Neuron (in vitro differentiated cells): ENCODE results near the gene MYOZ3.

Experiments used
- H2AFZ ChIP-seq: one replicate; pipeline ENCODE4 v1.6.1; 2013; ENCODE audit warnings: low read depth, mild to moderate bottlenecking, inconsistent platforms, low read length, moderate library complexity
- H3K27me3 ChIP-seq: one replicate; pipeline ENCODE4 v1.6.1; 2013; ENCODE audit warnings: low read length; ENCODE audit not compliant: insufficient read depth
- H3K36me3 ChIP-seq: one replicate; pipeline ENCODE4 v1.6.1; 2013; ENCODE audit warnings: low read length; ENCODE audit not compliant: insufficient read depth
- H3K4me1 ChIP-seq: one replicate; pipeline ENCODE4 v1.6.1; 2013; ENCODE audit warnings: low read length; ENCODE audit not compliant: insufficient read depth
- H3K4me3 ChIP-seq: 2 replicates; pipeline ENCODE4 v1.5.1; 2013; ENCODE audit warnings: mild to moderate bottlenecking, low read length, moderate library complexity
- H3K9me3 ChIP-seq: one replicate; pipeline ENCODE4 v1.6.1; 2013; ENCODE audit warnings: low read length

MYOZ3 gene

DNA sequence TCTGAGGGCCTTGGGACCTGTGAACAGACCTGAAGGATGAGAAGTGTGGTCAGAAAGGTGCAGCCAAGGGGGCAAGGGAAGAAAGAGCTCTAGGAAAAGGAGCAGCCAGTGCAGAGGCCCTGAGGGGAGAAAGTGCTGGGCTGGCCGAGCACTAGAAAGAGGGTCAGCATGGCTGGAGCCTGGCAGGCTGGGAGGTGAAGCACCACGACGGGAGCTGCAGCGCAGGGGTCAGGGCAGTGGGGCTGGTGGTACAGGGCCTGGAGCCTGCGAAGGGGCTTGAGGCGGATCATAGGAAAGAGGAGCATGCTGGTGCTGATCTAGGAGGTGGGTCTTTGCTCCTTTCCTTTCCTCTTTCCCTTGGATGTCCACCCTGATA lies 29.7 kb upstream of the MYOZ3 start:
- Histone ChIP-seq H2AFZ (no peak overlapping the region), H3K4me1 (peaks cover 3% of the 10 kb centered on the region), H3K27me3 (peaks cover 25% of the 10 kb centered on the region), H3K36me3 (no peaks in the 10 kb centered on the region), H3K9me3 (no peaks in the 10 kb centered on the region), H3K4me3 (no peak overlapping the region)

DNA sequence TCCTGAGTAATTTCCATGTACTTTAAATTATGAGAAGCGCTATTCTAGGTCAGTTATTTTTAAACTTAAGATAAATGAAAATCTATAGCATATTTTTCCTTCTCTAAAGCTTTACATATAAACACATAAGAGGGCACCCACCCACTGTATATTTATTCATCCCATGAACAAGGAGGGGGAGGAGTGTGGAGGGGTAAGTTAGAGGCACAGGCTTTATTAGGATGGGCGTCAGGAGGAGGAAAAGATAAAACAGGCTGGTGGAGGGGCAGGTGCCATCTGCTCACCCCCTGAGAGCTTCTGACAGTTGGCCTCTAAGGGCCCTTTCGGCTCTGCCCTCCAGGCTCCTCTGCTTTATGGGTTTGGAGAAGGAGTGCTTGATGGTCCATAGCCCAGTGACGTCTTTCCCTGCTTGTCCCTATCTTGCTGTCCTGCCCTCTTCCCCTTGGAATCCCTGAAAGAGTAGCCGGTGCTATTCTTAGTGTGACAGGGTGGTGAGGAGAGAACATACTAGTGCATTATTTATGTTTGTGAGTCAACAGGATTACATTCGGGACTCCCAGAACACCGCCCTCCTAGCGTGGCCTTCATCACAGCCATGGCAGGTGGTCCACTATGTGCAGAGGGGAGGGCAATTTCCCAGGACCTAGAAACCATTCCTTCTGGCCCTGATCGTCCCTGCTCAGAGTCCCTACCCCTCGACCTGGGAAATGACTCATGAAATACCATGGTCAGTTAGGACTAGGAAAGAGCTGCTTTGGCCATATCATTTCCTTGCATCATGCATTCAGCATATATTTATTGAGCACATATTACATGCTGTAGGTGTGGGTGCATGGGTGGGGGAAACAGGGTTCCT lies 28.5 kb upstream of the MYOZ3 start:
- Histone ChIP-seq H3K36me3 (no peaks in the 10 kb centered on the region), H2AFZ (no peak overlapping the region), H3K4me1 (peaks cover 5% of the 10 kb centered on the region), H3K4me3 (no peak overlapping the region), H3K9me3 (no peaks in the 10 kb centered on the region), H3K27me3 (peaks cover 13% of the 10 kb centered on the region)

DNA sequence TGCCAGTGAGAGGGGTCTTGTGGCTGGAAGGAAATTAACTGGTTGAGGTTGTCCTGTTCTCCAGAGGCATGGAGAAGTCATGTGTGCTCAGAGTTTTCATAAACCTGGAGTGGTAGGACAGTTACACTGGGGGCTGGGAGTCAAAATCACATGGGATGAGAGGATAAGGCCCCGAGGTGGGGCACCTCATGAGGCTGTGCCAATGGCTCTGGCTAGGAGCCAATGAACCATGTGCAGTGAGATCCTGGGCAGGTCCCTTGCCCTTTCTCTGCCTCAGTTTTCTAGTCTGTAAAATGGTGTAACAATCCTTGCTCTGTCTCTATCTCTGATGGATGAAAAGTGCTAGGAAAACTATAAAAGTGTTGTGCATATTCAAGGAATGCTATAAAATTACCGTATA lies 27.6 kb upstream of the MYOZ3 start:
- Histone ChIP-seq H3K9me3 (no peaks in the 10 kb centered on the region), H2AFZ (no peak overlapping the region), H3K4me3 (no peak overlapping the region), H3K36me3 (no peaks in the 10 kb centered on the region), H3K4me1 (peaks cover 8% of the 10 kb centered on the region), H3K27me3 (peaks cover 10% of the 10 kb centered on the region)

DNA sequence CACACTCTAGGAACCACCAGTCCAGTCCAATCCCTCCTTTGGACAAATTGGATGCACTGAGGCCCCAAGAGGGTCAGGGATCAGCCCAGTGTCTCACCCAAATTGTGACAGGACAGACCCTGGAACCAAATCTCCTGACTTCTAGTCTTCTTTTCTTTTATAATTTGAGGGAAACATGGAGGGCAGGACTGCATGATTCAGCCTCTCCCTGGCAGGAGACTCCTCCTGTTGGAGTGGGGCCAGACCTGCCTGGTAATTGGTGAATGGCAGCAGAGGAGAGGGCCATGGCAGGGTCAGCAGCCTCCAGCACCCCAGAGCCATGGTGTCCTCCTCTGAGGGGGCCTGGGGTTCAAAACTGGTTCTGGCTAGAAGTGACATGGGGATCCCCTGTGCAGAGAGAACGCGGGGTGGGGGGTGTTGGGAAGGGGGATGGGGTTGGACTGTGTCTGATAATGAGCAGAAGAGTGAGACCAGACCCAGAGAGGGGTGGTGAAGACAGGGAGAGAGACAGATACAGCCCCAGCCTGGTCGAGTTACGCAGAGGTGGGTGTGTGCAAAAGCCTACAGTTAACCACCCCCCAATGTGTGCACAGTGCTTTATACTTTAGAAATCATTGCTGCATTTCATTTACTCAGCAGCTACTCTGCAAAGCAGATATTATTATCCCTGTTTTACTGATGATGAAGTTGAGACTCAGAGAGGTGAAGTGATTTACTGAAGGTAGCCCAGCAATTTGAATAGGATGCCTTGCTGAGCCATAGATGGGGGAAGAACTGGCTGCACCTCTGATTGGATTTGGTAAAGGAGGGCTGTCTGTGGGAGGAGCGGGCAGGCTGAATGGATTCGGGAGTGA lies 24.4 kb upstream of the MYOZ3 start:
- peaks cover 26% of the 10 kb centered on the region for H3K27me3 ChIP-seq
- H3K4me3 ChIP-seq, result no peak overlapping the region
- H3K4me1 ChIP-seq, result peaks cover 12% of the 10 kb centered on the region
- H2AFZ ChIP-seq, result no peak overlapping the region
- no peaks in the 10 kb centered on the region for H3K9me3 ChIP-seq
- H3K36me3 ChIP-seq, result no peaks in the 10 kb centered on the region

DNA sequence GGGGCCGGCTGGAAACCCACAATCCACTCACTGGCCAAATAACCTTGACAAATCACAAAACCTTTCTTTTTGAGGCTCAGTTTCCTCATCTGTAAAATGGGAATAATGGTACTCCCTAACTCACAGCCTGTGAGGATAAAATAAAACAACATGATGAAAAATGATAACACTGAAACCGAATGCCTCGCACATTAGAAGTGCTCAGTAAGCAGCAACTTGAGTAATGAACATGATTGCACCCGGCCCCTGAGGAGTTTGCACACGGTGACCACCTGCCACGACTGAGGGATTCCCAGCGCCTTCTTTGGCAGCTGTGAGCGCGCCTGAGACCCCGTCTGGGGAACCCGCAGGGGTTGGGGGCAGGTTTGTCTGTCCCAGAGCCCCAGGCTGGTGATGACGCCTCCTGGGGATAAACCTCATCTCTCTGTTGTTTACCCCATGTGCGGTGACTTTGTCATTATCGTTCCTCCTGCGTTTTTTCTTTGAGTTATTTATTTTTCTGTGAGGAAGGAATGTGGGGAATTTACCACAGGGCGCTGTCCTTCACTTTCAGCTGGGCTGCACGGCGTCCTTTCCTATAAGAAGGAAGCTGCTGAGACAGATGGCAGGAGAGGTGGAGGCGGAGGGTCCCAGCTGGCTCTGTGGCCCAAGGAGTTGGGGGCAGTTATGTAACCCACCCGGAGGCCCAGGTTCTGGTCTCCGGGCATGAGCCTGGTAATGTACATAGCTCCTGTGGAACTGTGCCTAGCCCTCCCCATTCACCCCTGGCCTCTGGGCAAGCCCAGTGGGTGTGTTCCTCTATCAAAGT lies 23.6 kb upstream of the MYOZ3 start:
- H3K27me3 ChIP-seq, result peaks cover 24% of the 10 kb centered on the region
- H3K9me3 ChIP-seq, result no peaks in the 10 kb centered on the region
- no peaks in the 10 kb centered on the region for H3K36me3 ChIP-seq
- no peak overlapping the region for H2AFZ ChIP-seq
- peaks cover 11% of the 10 kb centered on the region for H3K4me1 ChIP-seq
- no peak overlapping the region for H3K4me3 ChIP-seq

DNA sequence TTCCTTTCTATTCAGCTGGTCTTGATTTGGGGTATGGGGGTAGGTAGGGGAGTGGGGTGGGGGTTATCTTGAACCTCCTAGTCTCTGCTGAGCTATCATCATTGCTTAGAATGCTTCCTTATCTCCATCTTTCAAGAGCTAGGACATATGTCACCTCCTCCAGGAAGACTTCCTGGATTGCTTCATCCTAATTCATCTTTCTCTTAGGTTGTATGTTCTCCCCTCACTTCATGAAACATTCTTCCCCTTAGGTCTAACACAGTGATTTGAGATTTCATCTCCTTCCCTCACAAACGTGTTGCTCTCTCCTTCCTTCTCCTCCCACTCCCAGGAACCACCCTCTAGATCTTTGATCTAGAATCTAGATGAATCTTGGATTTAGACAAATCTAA lies 23.0 kb upstream of the MYOZ3 start:
- H3K36me3 ChIP-seq, result no peaks in the 10 kb centered on the region
- H3K27me3 ChIP-seq, result peaks cover 23% of the 10 kb centered on the region
- no peak overlapping the region for H2AFZ ChIP-seq
- H3K4me1 ChIP-seq, result peaks cover 16% of the 10 kb centered on the region
- no peak overlapping the region for H3K4me3 ChIP-seq
- H3K9me3 ChIP-seq, result no peaks in the 10 kb centered on the region

DNA sequence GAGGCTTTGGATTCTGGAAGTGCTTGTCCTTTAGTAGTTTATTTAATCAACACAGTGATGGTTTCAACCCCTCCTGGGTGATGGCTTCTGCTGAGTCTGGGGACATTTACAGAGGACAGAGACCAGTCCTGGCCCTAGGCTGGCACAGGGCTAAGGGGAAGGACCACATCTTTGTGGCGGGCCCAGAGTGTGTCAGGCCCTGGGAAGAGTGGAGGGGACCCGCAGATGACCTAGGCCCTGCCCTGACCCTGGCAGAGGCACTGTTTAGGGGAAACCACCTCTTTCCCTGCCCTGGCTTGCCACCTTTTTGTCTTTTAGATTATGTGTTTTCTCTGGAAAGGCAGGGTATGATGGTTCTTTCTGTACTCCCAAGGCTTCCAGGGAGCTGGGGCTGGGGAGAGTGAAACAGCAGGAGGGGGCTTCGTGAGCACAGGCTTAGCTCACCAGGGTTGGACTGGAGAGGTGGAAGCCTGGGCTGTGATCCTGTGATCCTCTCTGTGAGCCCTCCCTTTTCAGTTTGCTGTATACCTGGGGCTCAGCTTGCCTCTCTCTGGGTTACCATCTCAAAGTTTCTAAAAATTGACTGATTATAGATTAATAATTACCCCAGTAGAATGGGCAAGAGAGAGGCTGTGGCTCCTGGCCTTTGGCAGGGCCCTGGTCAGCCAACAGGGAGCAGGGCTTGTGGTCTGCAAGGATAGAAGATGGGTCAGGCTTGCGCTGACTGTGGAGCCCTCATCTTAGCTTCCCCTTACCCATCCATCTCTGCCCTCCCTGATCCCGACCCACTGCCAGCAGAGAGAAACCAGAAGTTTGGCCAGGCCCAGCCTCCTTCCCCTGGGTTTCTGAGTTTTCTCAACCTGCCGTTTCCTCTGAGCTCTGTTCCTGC lies 22.3 kb upstream of the MYOZ3 start:
- no peaks in the 10 kb centered on the region for H3K9me3 ChIP-seq
- H3K4me1 ChIP-seq, result peaks cover 16% of the 10 kb centered on the region
- H3K4me3 ChIP-seq, result no peak overlapping the region
- no peak overlapping the region for H2AFZ ChIP-seq
- H3K36me3 ChIP-seq, result no peaks in the 10 kb centered on the region
- peaks cover 21% of the 10 kb centered on the region for H3K27me3 ChIP-seq

DNA sequence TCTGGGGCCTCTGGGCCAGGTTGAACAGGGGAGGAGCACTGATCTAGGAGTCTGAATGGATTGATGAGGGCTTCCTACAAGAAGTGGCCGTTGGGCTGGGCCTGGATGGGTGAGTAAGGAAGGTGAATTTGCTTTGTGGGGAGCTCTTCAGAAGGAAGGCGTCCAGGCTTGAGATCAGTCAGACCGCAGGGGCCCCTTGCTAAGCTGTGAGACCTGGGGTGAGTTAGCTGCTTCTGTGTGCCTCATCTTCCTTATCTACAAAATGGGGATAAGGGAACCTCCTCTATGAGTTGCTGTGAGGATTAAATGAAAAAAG lies 21.7 kb upstream of the MYOZ3 start:
- H2AFZ ChIP-seq, result no peak overlapping the region
- H3K4me3 ChIP-seq, result no peak overlapping the region
- H3K27me3 ChIP-seq, result peaks cover 21% of the 10 kb centered on the region
- no peaks in the 10 kb centered on the region for H3K36me3 ChIP-seq
- peaks cover 16% of the 10 kb centered on the region for H3K4me1 ChIP-seq
- no peaks in the 10 kb centered on the region for H3K9me3 ChIP-seq

DNA sequence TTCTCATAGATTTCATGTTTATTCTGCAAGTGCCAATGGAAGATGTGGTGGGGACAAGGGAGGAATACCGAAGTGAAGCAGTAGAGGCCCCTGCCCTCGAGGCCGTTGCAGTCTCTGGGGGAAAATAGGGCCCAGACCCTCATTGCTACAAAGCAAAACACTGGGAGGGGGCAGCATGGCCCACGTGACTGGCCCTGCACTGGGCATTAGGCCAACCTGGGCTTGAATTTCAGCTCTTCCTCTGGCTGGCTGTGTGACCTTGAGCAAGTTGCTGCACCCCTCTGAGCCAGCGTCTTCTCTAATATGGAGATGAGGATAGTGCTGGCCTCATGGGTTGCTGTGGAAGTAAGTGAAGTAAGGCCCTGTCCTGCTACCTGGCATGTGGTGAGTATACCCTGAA lies 21.3 kb upstream of the MYOZ3 start:
- Histone ChIP-seq H3K9me3 (no peaks in the 10 kb centered on the region), H3K27me3 (peaks cover 21% of the 10 kb centered on the region), H3K4me1 (peaks cover 16% of the 10 kb centered on the region), H3K36me3 (no peaks in the 10 kb centered on the region), H3K4me3 (no peak overlapping the region), H2AFZ (no peak overlapping the region)

DNA sequence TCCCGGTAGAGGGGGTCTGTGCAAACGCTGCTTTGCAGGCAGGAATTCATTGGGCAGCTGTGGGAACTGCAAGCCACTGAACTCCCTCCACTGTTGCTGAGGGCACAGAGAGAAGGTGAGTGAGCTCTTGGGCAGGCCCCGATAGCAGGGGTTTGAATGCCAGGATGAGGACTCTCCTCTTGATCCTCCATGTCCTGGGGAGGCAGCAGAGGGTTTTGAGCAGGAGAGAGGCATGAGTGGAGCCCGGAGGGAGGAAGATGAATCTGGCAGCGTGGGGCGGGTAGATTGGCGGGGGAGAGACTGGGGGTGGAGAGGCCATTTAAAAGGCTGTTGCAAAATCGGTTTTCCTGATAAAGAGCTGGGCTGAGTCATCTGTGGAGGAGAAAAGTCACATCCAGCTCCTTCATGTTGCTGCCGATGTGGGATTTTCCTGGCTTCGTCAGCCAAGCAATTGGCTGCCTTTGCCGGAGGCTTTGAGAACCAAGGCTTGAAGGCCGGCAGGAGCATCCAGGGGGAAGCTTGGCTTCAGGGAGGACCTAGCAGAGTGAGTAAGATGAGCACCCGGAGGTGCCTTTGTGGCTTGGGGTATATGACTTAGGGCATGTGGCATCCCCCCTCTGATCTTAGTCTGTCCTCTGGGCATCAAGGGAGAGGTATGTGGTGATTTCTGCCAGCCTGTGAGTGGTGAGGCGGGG lies 20.6 kb upstream of the MYOZ3 start, which contains the start of gene SYNPO:
Gene SYNPO (plus strand): TSS at position 350 of the 695 bp plus-strand sequence. CDS start 7,616 bp downstream, outside the sequence.
- Histone ChIP-seq H2AFZ (peak within 1 kb of the TSS; percentile 14), H3K9me3 (no peaks in the 10 kb centered on the region), H3K36me3 (no peaks in the 10 kb centered on the region), H3K4me3 (no peak within 1 kb of the TSS), H3K4me1 (peaks cover 23% of the 10 kb centered on the region), H3K27me3 (peaks cover 16% of the 10 kb centered on the region)

DNA sequence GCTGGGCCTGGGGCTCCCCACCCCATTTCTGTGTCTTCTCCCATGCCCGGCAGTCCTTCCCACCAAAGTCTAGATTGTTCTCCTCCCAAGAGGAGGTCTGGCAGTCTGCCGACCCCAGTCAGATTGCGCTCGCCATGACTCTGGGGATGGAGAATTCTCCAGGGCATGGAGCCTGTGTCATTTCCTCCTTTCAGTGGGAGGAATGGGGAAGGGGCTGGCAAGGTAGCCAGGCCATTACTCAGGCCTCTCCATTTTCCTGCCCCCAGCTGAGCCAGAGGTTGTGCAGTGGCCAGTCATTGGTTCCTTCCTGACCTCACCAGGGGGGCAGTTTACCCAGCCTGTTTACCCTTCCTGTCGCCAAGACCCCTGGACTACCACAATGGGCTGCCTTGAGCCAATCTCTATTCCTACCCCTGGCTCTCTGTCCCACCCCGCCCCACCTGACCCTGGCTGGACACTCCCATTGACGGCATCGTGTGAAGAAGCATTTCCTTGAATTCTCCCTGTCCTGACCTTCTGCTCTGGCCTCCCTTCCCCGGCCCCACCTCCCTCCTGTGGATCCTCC lies 20.0 kb upstream of the MYOZ3 start:
- H3K36me3 ChIP-seq, result no peaks in the 10 kb centered on the region
- H3K4me1 ChIP-seq, result peaks cover 24% of the 10 kb centered on the region
- no peaks in the 10 kb centered on the region for H3K9me3 ChIP-seq
- H2AFZ ChIP-seq, result no peak overlapping the region
- no peak overlapping the region for H3K4me3 ChIP-seq
- H3K27me3 ChIP-seq, result peaks cover 16% of the 10 kb centered on the region
